HEK293T (cell line): ENCODE results near the gene PHYH.

ENCODE experiments used
- CTCF ChIA-PET: fragments of 350-600 bp; formaldehyde crosslinking; extraction: SDS; loops from one replicate; lab custom pipeline; 2021; ENCODE audit warnings: antibody characterized with exemption, inconsistent platforms; lab: Yijun Ruan, JAX
- POLR2A ChIA-PET: fragments of 350-600 bp; formaldehyde crosslinking; extraction: SDS; loops from one replicate; lab custom pipeline; 2020; ENCODE audit warnings: antibody characterized with exemption, inconsistent platforms; lab: Yijun Ruan, JAX
- DNase-seq: peaks from one replicate; pipeline ENCODE4 v3.0.0; 2012; ENCODE audit warnings: mixed read lengths; ENCODE audit errors: extremely low spot score
- ARNT ChIP-seq: fragments of 450-650 bp; IDR thresholded peaks from 2 replicates; pipeline ENCODE4 v1.6.1; 2017; ENCODE audit warnings: mild to moderate bottlenecking
- BHLHE40 ChIP-seq: fragments of 450-650 bp; IDR thresholded peaks from 2 replicates; pipeline ENCODE4 v1.6.1; 2016; ENCODE audit warnings: mild to moderate bottlenecking, moderate library complexity, borderline replicate concordance
- CTBP1 ChIP-seq: fragments of 450-650 bp; IDR thresholded peaks from 2 replicates; pipeline ENCODE4 v1.6.1; 2016; ENCODE audit warnings: borderline replicate concordance
- ELF4 ChIP-seq: fragments of 450-650 bp; IDR thresholded peaks from 2 replicates; pipeline ENCODE4 v1.6.1; 2017; ENCODE audit warnings: antibody characterized with exemption
- FOXA1 ChIP-seq: fragments of 450-650 bp; IDR thresholded peaks from 2 replicates; pipeline ENCODE4 v1.6.1; 2016; ENCODE audit warnings: mild to moderate bottlenecking
- FOXK2 ChIP-seq: fragments of 450-650 bp; IDR thresholded peaks from 2 replicates; pipeline ENCODE4 v1.6.1; 2016; ENCODE audit warnings: mild to moderate bottlenecking
- FOXM1 ChIP-seq: fragments of 450-650 bp; IDR thresholded peaks from 2 replicates; pipeline ENCODE4 v1.6.1; 2017; ENCODE audit warnings: mild to moderate bottlenecking, borderline replicate concordance
- HDGF ChIP-seq: fragments of 450-650 bp; IDR thresholded peaks from 2 replicates; pipeline ENCODE4 v1.6.1; 2017; ENCODE audit warnings: antibody characterized with exemption, borderline replicate concordance
- L3MBTL2 ChIP-seq: fragments of 450-650 bp; conservative IDR thresholded peaks from 2 replicates; pipeline ENCODE4 v1.6.1; 2016; ENCODE audit warnings: mild to moderate bottlenecking
- LEF1 ChIP-seq: fragments of 450-650 bp; IDR thresholded peaks from 2 replicates; pipeline ENCODE4 v1.6.1; 2017; ENCODE audit warnings: mild to moderate bottlenecking, borderline replicate concordance
- NFRKB ChIP-seq: fragments of 450-650 bp; IDR thresholded peaks from 2 replicates; pipeline ENCODE4 v1.6.1; 2016; ENCODE audit warnings: mild to moderate bottlenecking, moderate library complexity
- SP1 ChIP-seq: fragments of 450-650 bp; IDR thresholded peaks from 2 replicates; pipeline ENCODE4 v1.6.1; 2017
- SUZ12 ChIP-seq: fragments of 450-650 bp; IDR thresholded peaks from 2 replicates; pipeline ENCODE4 v1.6.1; 2016; ENCODE audit warnings: mild to moderate bottlenecking
- TARDBP ChIP-seq: fragments of 450-650 bp; IDR thresholded peaks from 2 replicates; pipeline ENCODE4 v1.6.1; 2016
- ZNF384 ChIP-seq: fragments of 450-650 bp; IDR thresholded peaks from 2 replicates; pipeline ENCODE4 v1.6.1; 2016
- TF ChIP-seq, protein P1 (sequence below): fragments of 450-650 bp; IDR thresholded peaks from 2 replicates; pipeline ENCODE4 v1.6.1; 2016

The PHYH gene

GRCh38 chr10:13234172-13234571 lies 65.7 kb downstream of the PHYH start, which contains the start of gene UCMA:
Gene UCMA, minus strand, starts transcription at chr10:13234374. Its CDS starts 116 bp downstream, at chr10:13234258.
- POLR2A ChIA-PET = no interaction called here
- no peak for DNase-seq
- TF ChIP-seq NFRKB (no peak), BHLHE40 (no peak), FOXA1 (no peak), L3MBTL2 (no peak), FOXK2 (no peak), ARNT (no peak), FOXM1 (no peak), TARDBP (no peak), SUZ12 (no peak), ZNF384 (no peak), LEF1 (no peak), CTBP1 (no peak), ELF4 (no peak)
- TF ChIP-seq, protein P1, sequence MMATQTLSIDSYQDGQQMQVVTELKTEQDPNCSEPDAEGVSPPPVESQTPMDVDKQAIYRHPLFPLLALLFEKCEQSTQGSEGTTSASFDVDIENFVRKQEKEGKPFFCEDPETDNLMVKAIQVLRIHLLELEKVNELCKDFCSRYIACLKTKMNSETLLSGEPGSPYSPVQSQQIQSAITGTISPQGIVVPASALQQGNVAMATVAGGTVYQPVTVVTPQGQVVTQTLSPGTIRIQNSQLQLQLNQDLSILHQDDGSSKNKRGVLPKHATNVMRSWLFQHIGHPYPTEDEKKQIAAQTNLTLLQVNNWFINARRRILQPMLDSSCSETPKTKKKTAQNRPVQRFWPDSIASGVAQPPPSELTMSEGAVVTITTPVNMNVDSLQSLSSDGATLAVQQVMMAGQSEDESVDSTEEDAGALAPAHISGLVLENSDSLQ = no peak
- CTCF ChIA-PET = no interaction called here

GRCh38 chr10:13233358-13233757 lies 66.5 kb downstream of the PHYH start:
- POLR2A ChIA-PET = no interaction called here
- CTCF ChIA-PET = no interaction called here
- no peak for DNase-seq
- no peak for TF ChIP-seq ELF4
- no peak for TF ChIP-seq HDGF
- TF ChIP-seq L3MBTL2 = no peak
- no peak for TF ChIP-seq ARNT
- TF ChIP-seq, protein P1 = no peak
- TF ChIP-seq FOXK2 = no peak
- no peak for TF ChIP-seq SUZ12
- no peak for TF ChIP-seq LEF1
- TF ChIP-seq SP1 = no peak
- TF ChIP-seq ZNF384 = no peak
- no peak for TF ChIP-seq NFRKB
- no peak for TF ChIP-seq TARDBP
- TF ChIP-seq FOXM1 = no peak
- no peak for TF ChIP-seq BHLHE40
- TF ChIP-seq CTBP1 = no peak
- no peak for TF ChIP-seq FOXA1

GRCh38 chr10:13231808-13232207 lies 68.1 kb downstream of the PHYH start:
- DNase-seq = no peak
- ChIA-PET CTCF (no interaction called here), POLR2A (no interaction called here)
- TF ChIP-seq FOXM1 (no peak), TARDBP (no peak), FOXA1 (no peak), ZNF384 (no peak), L3MBTL2 (no peak), LEF1 (no peak), BHLHE40 (no peak), FOXK2 (no peak), SP1 (no peak), ELF4 (no peak), SUZ12 (no peak), CTBP1 (no peak), ARNT (no peak), NFRKB (no peak)
- TF ChIP-seq, protein P1 = no peak

DNA sequence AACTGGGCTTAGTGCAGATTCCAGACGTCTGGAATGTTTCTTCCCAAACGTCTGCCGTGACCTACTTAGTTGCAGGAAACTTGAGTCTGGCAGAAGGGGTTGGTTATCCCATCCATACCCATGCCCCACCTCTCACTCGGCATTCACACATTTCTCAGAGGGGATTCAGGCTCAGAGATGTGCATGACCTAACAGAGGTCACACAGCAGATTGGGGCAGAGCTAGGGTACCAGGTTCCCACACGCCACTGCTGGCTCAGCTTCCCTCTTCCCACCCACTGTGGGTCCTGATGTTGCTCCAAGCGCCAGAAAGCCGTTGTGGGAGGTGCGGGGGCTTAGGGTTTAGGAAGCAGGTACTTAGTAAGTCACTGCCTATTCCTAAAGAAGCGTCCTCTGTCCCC lies 68.7 kb downstream of the PHYH start:
- TF ChIP-seq HDGF (no peak), LEF1 (no peak), FOXK2 (no peak), ARNT (no peak), L3MBTL2 (no peak), FOXM1 (no peak), FOXA1 (no peak)
- TF ChIP-seq, protein P1 = no peak
- DNase-seq = no peak
- POLR2A ChIA-PET = no interaction called here
- CTCF ChIA-PET = no interaction called here
